GM18511 (cell line): ENCODE results near the gene APOC3.

ENCODE experiments used
- ATAC-seq: cut with Tn5 transposase; IDR thresholded peaks from one replicate; pipeline ENCODE4 v1.9.1; 2021; ENCODE audit warnings: mild to moderate bottlenecking, moderate library complexity; ENCODE audit not compliant: unreplicated experiment

The APOC3 gene

DNA sequence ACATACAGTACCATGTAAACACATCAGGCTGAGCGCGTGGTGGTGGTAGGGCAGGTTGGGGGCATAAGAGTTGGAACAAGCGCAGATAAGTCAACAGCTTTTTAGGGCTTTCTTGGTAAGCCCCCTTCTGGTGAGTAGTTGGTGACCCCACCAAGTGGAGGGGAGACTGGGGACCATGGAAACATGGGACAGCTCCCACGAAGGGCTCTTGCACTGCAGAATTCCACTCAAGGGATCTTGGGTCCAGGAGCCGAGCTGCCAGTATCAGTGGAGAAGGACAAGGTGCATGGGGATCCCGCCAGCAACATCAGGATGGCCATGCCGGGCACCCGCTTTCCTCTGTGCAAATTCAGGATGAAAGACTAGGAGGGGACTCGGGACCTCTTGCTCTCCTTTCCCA lies 14.0 kb downstream of the APOC3 start:
- ATAC-seq: no peak

DNA sequence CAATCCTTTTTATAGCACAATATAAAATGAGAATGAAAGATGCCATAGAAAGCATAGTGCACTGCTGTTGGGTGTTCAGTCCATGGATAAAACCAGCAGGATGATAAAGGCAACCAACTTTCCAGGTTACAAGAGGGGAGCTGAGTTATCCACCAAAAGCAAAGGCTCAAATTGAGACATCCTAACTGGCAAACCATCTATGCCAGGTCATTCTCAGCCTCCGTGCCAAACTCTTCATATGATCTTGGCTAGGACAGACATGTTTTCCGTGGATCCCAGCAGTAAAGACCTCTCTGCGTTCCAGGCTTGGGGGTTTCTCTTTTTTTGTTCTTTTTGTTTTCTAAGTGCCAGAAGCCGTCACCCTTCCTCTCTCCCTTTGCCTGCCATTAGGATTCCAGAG lies 15.0 kb downstream of the APOC3 start:
- ATAC-seq: no peak

DNA sequence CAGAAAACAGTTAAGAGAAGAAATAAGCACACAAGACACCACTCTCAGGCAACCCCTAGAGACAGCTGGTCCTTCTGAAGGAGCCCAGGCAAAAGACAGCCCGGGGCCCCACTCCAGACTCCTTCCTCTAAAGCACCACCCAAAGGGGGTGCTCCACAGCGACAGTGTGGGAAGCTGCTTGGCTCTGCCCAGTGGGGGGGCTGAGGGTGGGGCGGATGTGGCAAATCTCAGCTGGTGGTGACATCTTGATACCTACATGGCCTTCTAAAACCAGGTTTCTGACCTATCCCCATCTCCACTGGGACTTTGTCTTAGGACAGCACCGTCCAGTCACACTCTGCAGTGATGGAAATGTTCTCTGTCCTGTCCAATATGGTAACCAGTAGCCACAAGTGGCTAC lies 17.9 kb downstream of the APOC3 start:
- ATAC-seq: no peak

DNA sequence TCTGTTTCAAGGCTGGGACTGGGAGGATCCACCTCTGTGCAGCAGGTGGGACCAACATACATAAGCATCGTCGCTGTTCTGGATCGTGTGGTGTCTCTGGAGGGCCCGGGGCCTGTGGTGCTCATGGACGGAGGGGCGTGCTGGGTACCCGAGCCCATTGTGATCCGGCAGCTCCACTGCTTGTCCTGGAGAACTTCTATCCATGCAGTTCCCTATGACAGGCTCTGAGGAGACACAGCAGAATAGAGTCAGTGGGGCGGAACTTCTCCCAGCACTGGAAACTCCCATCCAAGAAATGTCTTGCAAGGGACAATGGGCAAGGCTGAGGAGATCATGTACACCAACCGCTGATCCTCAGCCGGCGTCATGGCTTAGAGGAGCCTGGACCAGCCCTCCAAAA lies 19.4 kb downstream of the APOC3 start:
- ATAC-seq: no peak

DNA sequence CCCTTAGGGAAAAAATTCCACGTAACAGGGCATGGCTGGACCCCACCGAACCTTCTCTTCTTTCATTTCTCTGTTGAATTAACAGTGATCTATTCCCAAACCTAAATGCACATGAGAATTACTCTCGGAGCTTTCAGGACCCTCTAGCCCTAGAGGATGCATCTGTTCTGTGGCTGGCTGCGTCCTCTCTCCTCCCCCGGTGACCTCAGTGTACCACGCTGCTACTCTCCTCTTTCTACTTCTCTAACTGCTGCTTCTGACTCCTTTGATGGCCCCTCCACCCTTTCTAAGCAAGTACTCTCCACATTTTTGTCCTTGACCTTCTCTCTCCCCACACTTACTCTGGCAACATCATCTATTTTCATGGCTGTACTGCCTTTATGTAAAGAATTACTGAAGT lies 19.8 kb downstream of the APOC3 start:
- ATAC-seq: no peak

DNA sequence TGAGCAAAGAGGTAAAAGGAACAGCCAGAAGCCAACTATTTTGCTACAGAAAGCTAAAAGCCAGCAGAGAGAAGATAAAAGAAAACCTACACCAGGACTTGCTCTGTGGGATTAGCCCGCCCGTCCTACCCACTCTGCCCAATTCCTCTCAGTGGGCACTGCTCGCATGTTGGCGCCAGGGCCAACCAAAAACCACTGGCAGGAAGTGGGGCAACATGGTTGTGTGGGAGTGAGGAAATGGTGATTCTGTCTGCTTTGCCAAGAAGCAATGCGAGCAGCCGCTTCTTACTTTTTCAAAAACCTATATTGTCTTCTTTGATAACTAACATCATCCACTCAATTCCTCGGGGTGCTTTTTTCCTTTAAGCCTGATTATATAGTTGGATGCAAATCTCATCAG lies 21.9 kb downstream of the APOC3 start:
- no peak for ATAC-seq

DNA sequence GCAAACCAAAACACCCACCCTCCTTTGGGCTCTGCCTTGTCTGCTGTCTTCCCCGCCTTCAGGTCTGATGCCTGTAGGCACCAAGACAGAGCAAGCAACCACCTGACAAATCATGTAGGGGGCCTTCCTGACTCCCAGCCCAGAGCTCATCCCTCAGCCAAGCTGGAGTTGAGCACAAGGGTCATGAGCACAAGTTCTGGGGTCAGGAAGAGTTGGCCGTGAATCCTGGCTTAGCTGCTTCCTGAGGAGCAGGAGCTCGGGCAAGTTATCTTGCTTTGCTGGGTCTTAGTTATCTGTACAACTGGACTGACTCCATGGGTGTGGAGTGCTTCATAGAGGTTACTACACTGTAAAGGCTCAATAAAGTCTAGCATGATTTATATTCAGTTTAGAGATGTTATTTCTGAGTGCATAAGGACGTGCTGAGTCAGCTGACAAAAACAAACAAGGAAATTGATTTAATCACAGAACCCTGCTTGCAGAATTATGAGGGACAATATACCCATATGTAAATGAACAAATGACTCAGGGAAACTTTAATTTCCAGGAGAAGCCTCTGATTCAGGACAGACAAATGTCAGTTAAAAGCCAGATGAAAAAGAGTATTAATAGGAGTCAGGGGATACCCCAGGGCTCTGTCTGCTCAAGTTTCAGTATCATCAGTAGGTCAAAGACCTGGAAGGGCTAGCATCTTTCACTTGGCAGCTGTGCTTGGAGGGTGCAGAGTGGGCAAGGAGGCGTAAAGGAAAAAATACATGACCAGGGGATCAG lies 22.7 kb downstream of the APOC3 start:
- ATAC-seq: no peak

DNA sequence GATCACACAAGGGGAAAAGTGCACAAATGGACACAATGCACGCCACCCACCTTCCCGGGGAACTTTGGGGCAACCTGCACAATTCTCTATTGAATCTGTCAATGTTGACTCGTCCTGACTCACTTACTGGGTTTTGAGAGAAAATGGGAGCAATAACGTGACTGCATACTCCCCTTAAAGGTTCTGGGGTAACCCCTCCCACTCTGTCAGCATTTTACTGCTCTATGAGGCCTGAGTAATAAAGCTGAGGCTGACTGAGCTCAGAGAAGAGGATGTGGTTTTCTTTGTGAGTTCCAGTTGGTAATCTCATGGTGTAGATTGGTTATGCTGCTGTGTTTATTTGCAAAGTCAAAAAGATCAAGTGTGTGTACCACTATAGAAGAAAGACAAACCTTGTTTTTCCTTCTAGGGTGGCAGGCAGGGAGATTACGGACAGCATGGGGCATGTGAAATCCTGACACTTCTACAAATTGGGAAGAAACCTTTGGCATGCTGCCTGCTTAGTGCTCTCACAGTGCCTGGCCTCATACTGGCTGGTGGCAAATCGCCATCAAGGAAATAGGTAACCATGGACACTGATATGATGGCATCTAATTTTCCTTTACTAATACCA lies 23.9 kb downstream of the APOC3 start:
- ATAC-seq: peak; percentile 96

DNA sequence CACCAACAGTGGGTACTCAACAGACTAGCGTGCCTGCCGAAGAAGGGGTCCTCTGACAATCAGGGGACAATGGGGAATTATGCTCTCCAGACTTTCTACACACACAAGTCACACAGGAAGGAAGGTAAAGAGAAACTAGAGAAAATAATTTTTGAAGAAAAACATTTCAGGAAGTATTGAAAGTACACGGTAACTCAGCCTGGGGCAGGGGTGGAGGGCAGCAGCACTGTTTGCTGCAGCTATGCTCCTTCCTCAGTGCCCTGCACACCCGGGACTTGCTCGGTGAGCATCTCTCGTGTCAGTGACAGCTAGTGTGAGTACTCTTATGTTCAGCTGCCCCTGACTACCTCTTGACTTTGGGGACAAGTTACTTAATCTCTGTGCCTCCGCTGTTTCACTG lies 25.7 kb downstream of the APOC3 start:
- ATAC-seq: no peak

DNA sequence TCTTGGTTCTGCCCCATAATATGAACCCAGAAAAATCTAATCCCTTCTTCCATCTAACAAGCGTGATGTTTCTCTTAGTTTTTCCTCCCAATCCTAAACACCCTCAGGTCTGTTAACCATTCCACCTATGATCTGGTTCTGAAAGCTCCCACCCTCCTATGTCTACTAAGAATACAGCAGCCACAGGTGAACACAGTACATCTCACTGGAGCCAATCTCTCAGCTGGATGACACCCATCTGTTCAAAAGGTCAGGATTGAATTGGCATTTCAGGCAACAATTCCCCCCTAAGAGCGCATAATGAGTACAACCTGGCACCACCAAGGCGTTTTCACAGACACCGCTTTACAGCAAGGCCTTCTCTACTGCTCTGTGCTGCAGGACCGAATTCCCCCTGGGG lies 26.7 kb downstream of the APOC3 start:
- ATAC-seq: no peak

DNA sequence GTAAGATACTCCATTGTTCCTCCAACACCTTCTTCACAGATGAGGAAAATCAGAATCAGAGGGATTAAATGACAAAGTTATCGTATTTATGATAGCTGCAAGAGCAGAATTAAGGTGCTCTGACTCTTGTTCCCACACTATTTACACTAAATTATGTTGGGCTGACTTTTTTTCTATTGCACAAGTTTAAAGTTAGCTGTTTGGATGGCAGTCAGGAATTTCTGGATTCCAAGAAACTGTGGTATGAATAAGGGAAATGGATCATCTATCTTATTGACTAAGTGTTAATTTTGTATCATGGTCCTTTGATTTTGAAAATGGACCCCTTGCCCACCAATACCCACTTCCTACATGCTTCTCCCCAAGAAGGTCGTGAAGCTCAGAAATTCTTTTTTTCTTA lies 27.6 kb downstream of the APOC3 start:
- ATAC-seq: no peak

DNA sequence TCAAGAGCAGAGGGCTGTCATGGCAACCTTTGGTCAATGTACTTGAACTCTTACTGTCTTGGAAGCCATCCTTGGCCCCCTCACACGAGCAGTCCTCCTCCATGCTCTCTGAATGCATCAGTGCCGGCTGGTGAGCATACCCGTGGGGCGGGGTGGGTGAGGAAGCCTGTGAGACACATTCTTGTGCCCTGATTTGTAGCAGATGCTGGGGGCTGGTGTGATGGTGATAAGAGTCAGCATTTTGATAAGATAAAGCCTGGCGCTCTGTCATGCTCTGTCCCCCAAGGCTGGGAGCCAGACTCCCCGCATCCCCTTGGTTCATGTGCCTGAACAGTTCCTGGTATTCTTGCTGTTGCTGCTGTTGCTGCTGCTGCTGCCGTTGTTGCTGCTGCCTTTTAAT lies 28.2 kb downstream of the APOC3 start:
- no peak for ATAC-seq

DNA sequence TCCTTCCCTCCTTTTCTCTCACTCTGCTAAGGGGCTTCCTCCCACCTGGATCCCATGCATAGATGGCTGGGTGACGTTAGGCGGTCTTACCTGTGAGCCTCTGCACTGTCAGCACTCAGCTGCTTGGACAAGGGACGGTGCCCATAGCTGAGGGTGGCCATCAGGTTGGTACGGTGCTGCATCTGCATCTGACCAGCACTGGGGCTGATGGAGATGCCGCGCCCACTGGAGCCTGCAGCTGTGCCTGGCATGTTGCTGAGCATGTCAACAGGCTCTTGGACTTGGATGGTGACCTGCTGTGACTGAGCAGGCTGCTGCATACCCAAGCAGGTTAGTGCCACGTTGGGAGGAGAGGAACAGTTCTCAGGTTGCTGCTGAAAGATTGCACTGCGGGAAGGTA lies 29.5 kb downstream of the APOC3 start:
- ATAC-seq: no peak

DNA sequence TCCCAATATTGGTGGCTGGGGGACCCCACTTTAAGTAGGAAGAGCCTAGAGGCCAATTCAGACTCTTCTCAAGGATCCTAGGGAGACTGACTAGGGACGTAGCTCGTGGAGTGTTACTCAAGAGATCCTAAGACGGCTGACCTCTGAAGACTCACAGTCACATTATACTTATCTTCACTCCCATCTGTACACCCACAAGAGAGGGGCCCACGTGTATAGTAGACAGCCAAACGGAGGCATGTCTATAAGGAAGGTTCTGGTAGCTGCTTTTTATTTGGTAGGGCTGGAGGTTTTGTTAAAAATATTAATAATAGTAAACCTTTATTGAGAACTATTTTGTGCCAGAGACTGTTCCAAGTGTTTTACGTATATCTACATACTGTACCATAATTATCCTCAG lies 30.6 kb downstream of the APOC3 start:
- no peak for ATAC-seq

DNA sequence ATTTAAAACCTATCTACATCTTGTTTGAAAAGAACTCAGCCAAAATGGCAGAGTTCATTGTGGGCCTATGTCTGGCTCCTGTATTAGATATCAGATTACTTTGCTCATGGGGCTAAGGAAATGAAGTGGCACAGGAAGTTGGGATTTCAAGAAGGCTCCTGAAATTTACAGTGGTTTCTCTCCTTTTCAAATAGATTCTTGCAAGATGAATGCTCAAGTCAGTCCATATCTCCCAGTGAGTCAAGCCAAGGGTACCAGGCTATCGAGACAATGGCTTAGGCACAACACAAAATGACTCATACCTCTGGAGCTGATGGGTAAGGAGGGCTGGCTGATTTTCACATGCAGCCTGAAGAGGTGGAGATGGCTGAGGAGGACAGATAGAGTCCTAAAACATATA lies 31.8 kb downstream of the APOC3 start:
- ATAC-seq: no peak

DNA sequence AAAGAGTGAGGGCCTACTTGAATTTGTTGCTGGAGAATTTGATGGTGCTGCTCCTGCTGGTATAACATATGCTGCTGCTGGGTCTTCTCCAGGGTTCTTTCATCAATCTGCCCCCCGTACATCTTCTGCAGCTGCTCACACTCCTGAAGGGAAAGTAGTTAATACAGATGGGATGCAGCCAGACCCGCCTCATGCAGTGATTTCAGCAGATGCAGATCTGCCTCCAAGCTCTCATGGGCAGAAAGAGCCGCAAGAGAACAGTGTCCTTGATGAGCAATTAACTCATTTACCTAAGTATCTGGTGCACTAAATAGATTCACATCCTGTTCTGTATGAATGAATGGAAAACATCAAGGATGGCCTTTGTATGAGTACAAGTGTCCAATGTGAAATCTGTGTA lies 32.5 kb downstream of the APOC3 start:
- ATAC-seq: no peak

DNA sequence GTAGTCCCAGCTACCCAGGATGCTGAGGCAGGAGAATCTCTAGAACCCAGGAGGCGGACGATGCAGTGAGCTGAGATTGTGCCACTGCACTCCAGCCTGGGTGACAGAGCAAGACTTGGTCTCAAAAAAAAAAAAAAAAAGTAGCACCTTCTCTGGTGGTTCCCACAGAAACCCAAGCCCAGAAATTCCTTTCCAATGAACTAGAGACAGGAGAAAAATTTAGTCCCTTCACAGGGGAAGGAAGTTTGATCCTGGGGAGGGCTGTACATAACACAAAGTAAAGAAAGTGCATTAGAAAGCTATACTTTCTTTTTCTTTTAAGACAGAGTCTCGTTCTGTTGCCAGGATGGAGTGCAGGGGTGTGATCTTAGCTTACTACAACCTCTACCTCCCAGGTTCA lies 33.2 kb downstream of the APOC3 start:
- no peak for ATAC-seq

DNA sequence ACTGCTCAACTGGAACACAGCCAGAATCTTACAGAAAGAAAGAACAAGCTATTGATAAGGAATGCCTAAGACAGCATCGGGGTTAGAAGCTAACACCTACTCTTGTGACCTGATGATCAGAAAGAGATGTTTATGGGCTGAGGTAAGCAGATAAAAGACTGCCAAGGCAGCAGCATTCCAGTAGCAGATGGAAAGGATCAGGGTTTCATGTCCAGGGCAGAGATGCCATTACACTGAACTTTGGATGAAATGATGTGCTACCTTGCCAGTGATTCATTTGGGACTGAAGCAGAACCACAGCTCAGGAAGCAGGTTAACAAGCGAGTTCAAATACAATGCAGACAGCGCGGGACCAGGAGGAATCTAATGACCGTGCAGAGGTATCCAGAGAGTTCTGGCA lies 34.8 kb downstream of the APOC3 start:
- no peak for ATAC-seq

DNA sequence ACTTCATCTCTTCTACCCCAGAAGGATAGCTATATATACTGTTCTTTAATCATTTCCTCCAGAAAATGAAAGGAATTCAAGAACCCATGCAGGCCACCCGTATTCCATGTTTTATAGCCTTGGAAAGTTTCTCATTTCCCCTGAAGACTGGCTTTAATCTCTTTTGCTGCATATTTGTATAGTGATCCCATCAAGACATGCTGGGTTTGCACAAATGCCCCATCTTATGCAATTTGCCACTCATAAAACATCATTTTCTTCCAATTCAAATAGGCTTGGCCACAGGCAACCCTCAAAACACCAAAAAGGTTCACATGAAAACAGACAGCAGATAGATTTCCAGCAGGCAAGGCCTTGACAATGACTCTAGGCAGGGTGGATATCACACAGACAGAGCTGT lies 36.0 kb downstream of the APOC3 start:
- ATAC-seq: no peak

DNA sequence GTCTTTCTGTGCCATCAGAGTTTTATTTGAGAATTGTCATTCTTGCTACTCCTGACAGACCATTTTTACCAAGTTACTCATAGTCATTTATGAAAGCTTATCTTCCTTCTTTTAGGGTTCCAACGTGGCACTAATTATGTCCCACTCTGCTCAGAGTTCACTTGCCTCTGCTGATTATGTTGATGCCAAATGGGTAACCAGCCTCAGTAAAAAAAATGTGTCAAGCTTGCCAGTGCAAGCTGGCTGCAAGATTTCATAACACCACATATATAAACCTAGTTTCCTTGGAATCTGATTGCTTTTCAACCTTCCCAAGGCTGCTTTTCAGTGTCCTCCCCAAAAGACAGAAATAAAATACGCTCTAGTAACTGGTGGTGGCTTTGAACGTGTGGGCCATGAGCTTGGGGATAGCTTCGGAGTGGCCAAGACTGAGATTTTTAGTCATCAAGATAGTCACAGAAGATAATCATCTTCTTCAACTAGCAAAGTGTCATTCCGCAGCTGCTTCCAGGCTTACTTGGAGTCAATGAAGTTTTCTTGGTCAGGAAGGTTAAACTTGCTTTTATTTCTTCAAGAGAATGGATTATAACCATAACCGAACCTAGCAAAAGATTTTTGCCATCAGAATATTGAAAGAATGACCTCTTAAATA lies 37.2 kb downstream of the APOC3 start:
- ATAC-seq: no peak

DNA sequence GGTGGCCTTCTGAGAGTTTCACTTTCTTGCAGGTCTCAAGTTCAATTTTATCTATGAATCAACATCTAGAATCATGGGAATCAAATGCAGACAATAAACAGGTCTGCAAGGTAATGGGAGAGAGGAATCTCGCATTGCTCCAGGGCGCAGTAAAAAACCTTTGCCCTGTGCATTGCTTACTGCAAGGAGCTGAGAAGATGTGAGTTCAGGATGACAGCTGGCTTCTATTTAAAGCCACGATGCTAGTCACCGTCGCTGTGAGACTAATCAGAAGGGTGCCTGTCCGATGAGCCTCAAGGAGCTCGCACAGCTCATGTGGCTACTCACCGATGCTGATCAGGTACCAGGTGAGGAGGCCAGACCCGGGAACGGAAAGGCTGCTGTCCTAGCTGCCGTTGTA lies 37.9 kb downstream of the APOC3 start:
- no peak for ATAC-seq

DNA sequence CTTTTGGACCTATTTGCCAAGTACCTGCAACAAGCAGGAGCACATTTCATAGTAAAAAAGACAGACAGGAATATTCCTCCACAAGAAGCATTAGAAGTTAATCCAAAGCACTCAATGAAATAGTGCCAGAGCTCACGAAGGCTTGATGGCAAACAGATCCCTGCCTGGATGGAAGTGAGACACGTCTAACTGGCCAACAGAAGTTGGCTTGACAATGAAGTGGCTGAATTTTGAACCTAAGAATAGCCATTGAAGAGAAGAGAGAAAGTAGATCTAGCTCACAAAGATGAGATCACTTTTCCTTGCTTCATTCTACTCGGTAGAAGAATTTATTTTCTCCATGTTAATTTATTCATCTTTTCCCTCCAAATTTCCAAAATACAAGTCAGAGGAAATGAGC lies 38.4 kb downstream of the APOC3 start:
- ATAC-seq: no peak
